SK-N-SH (cell line): ENCODE results near the gene CDKN1A. TPM values are rescaled to one million over a fixed set of nuclear protein-coding genes. Genes with fewer than 3 reads are reported as not detected.

Experiments used
- CTCF ChIA-PET: fragments of 300-600, 350-600 bp; formaldehyde crosslinking; extraction: SDS; loops from one replicate; lab custom pipeline; 2021; lab: Yijun Ruan, JAX
- POLR2A ChIA-PET: fragments of 350-600 bp; sonication (Branson Sonifier 250); formaldehyde crosslinking; extraction: SDS; loops from one replicate; lab custom pipeline; 2020; ENCODE audit warnings: antibody characterized with exemption, inconsistent platforms; lab: Yijun Ruan, JAX
- DNase-seq: peaks from one replicate; pipeline ENCODE4 v3.0.0; 2012
- H2AFZ ChIP-seq: fragments of 200-600 bp; sonication (generic); 2 replicates; pipeline ENCODE4 v1.8.1; 2016; ENCODE audit warnings: antibody characterized with exemption, mild to moderate bottlenecking, low read depth
- H3F3A ChIP-seq: fragments of 200-600 bp; sonication (generic); replicated peaks from 2 replicates; pipeline ENCODE3; 2016; ENCODE audit warnings: antibody characterized with exemption, mild to moderate bottlenecking; ENCODE audit not compliant: insufficient read depth
- H3K27ac ChIP-seq, 2 experiments: fragments of 200-500 bp in 1 of 2; fragments of 200-600 bp in 1 of 2; sonication (Bioruptor generic) in 1 of 2; sonication (generic), shearing (Covaris generic) in 1 of 2; 2 replicates each; pipeline versions ENCODE4 v1.5.1 to v1.6.1; 2014 to 2016; ENCODE audit warnings: low read depth in 2 of 2, inconsistent platforms in 1 of 2, low read length in 1 of 2, mild to moderate bottlenecking in 1 of 2, mixed read lengths in 1 of 2
- H3K27me3 ChIP-seq: fragments of 200-600 bp; sonication (generic), shearing (Covaris generic); 2 replicates; pipeline ENCODE4 v1.6.1; 2016; ENCODE audit warnings: mixed run types; ENCODE audit not compliant: insufficient read depth
- H3K36me3 ChIP-seq, 2 experiments: fragments of 200-500 bp in 1 of 2; fragments of 200-600 bp in 1 of 2; sonication (Bioruptor generic) in 1 of 2; sonication (generic) in 1 of 2; replicated peaks in 1 of 2; 2 replicates each; pipeline versions ENCODE3 to v1.5.1; 2014 to 2016; ENCODE audit warnings: low read length in 1 of 2, mild to moderate bottlenecking in 1 of 2; ENCODE audit not compliant: insufficient read depth in 2 of 2, control insufficient read depth in 1 of 2
- H3K4me1 ChIP-seq, 2 experiments: fragments of 200-500 bp in 1 of 2; fragments of 200-600 bp in 1 of 2; sonication (Bioruptor generic) in 1 of 2; sonication (generic), shearing (Covaris generic) in 1 of 2; 2 replicates each; pipeline versions ENCODE4 v1.5.1 to v1.6.1; 2014 to 2016; ENCODE audit warnings: low read depth in 1 of 2, low read length in 1 of 2, mixed run types in 1 of 2; ENCODE audit not compliant: insufficient read depth in 2 of 2, control insufficient read depth in 1 of 2
- H3K4me2 ChIP-seq: fragments of 200-600 bp; sonication (generic), shearing (Covaris generic); 2 replicates; pipeline ENCODE4 v1.6.1; 2017; ENCODE audit warnings: mixed run types
- H3K4me3 ChIP-seq, 2 experiments: fragments of 200-500 bp in 1 of 2; fragments of 200-600 bp in 1 of 2; sonication (Bioruptor generic) in 1 of 2; sonication (generic), shearing (Covaris generic) in 1 of 2; 2 replicates each; pipeline versions ENCODE4 v1.5.1 to v1.8.1; 2014 to 2016; ENCODE audit warnings: low read depth in 2 of 2, inconsistent platforms in 1 of 2, low read length in 1 of 2, mild to moderate bottlenecking in 1 of 2, mixed read lengths in 1 of 2, moderate library complexity in 1 of 2
- H3K79me2 ChIP-seq: fragments of 200-600 bp; sonication (generic); 2 replicates; pipeline ENCODE4 v1.8.1; 2017; ENCODE audit warnings: mild to moderate bottlenecking; ENCODE audit not compliant: insufficient read depth
- H3K9ac ChIP-seq: fragments of 200-600 bp; sonication (generic); 2 replicates; pipeline ENCODE4 v1.6.1; 2017; ENCODE audit warnings: mixed run types
- H3K9me2 ChIP-seq: fragments of 200-600 bp; sonication (generic); 2 replicates; pipeline ENCODE4 v1.6.1; 2017; ENCODE audit warnings: mixed run types
- H3K9me3 ChIP-seq: fragments of 200-600 bp; sonication (generic); 2 replicates; pipeline ENCODE4 v1.6.1; 2017; ENCODE audit warnings: mixed run types, mild to moderate bottlenecking, moderate library complexity
- H4K20me1 ChIP-seq: fragments of 200-600 bp; sonication (generic); 2 replicates; pipeline ENCODE4 v1.6.1; 2017; ENCODE audit warnings: mild to moderate bottlenecking, mixed run types; ENCODE audit not compliant: insufficient read depth
- CHD2 ChIP-seq: fragments of 150-350 bp; IDR thresholded peaks from 2 replicates; pipeline ENCODE4 v1.6.1; 2018; ENCODE audit warnings: low read length; ENCODE audit not compliant: partially characterized antibody
- EP300 ChIP-seq, 2 experiments: IDR thresholded peaks; 2 replicates each; pipeline versions ENCODE4 v1.4.0 to v1.6.1; 2012; ENCODE audit warnings: borderline replicate concordance in 1 of 2, low read depth in 1 of 2, low read length in 1 of 2
- FOXM1 ChIP-seq: IDR thresholded peaks from 2 replicates; pipeline ENCODE4 v1.4.0; 2012; ENCODE audit warnings: low read depth, mild to moderate bottlenecking
- GATA2 ChIP-seq: sonication (generic); formaldehyde crosslinking; IDR thresholded peaks from 2 replicates; pipeline ENCODE4 v1.5.0; 2020; ENCODE audit warnings: mild to moderate bottlenecking, missing genetic modification reagents
- IRF3 ChIP-seq: fragments of 150-350 bp; IDR thresholded peaks from 2 replicates; pipeline ENCODE4 v1.6.1; 2016; ENCODE audit warnings: mild to moderate bottlenecking, low read depth, low read length
- MAX ChIP-seq: IDR thresholded peaks from 2 replicates; pipeline ENCODE4 v1.4.0; 2012; ENCODE audit warnings: low read depth
- NRF1 ChIP-seq: IDR thresholded peaks from 2 replicates; pipeline ENCODE4 v1.6.1; 2012; ENCODE audit warnings: low read depth, mild to moderate bottlenecking, low read length
- PBX3 ChIP-seq: IDR thresholded peaks from 2 replicates; pipeline ENCODE4; 2012
- POLR2AphosphoS5 ChIP-seq: IDR thresholded peaks from 2 replicates; pipeline ENCODE4 v1.6.1; 2012; ENCODE audit warnings: low read depth, low read length
- RAD21 ChIP-seq: IDR thresholded peaks from 2 replicates; pipeline ENCODE4 v1.6.1; 2012; ENCODE audit warnings: mild to moderate bottlenecking, low read length
- REST ChIP-seq: IDR thresholded peaks from 2 replicates; pipeline ENCODE4 v1.6.1; 2012; ENCODE audit warnings: mild to moderate bottlenecking, low read depth, low read length, moderate library complexity
- RXRA ChIP-seq: IDR thresholded peaks from 2 replicates; pipeline ENCODE4 v1.4.0; 2012; ENCODE audit warnings: low read depth, mild to moderate bottlenecking, borderline replicate concordance
- TCF12 ChIP-seq: IDR thresholded peaks from 2 replicates; pipeline ENCODE4 v1.4.0; 2012
- YY1 ChIP-seq: IDR thresholded peaks from 2 replicates; pipeline ENCODE4 v1.4.0; 2012; ENCODE audit warnings: low read depth, mild to moderate bottlenecking
- WGBS: methylation state at CpG from one replicate; pipeline ENCODE4 v1.1.6; 2017; ENCODE audit warnings: low lambda C conversion rate; 5-methylcytosine and 5-hydroxymethylcytosine counted together
- polyA plus RNA-seq, 3 experiments: library from polyadenylated mRNA; depleted of rRNA; stranded (reverse); fragments of >200 nt; gene quantifications; 2 replicates each; pipeline ENCODE4 v1.2.3, GENCODE V29; 2012

Gene CDKN1A
- polyA plus RNA-seq, 1 of the 3 experiments (the other 2 are of a cell fraction): 747 TPM

GRCh38 chr6:36728289-36729160 is 50.0 kb downstream of the CDKN1A start:
- no peaks in the 10 kb centered on the region for H3K4me1 ChIP-seq
- no peak overlapping the region for H3K27ac ChIP-seq
- H3K9me3 ChIP-seq: no peaks in the 10 kb centered on the region
- no peak overlapping the region for H3K4me2 ChIP-seq
- ChIA-PET POLR2A (no interaction called here), CTCF (interaction anchor here (0.7 to 2.5 kb wide), 3 partner anchors 31 to 114 kb away, joined by 3 to 12 read pairs (median 4); no protein-coding TSS in a partner anchor)
- H3K4me3 ChIP-seq: no peak overlapping the region
- no peaks in the 10 kb centered on the region for H4K20me1 ChIP-seq
- TF ChIP-seq CHD2 (no peak), IRF3 (no peak), EP300 (IDR thresholded peaks at IDR 0.05; ENCODE audit: borderline replicate concordance in 1 of 2, low read depth in 1 of 2, low read length in 1 of 2) (no peak), MAX (no peak)
- no peak overlapping the region for H3K9ac ChIP-seq
- WGBS: 90% methylated on average over 9 of the region's 11 CpGs
- H2AFZ ChIP-seq: no peak overlapping the region
- no peaks in the 10 kb centered on the region for H3K36me3 ChIP-seq
- no peaks in the 10 kb centered on the region for H3F3A ChIP-seq
- no peaks in the 10 kb centered on the region for H3K27me3 ChIP-seq
- H3K79me2 ChIP-seq: no peaks in the 10 kb centered on the region
- DNase-seq: no peak
- H3K9me2 ChIP-seq: no peaks in the 10 kb centered on the region

- no peak for DNase-seq
- 52% methylated on average over 3 of the region's 3 CpGs for WGBS
- Histone ChIP-seq H3K4me1 (no peaks in the 10 kb centered on the region), H3K9me3 (no peaks in the 10 kb centered on the region), H3K27me3 (no peaks in the 10 kb centered on the region), H3K4me2 (no peak overlapping the region), H3K4me3 (no peak overlapping the region), H3K9ac (no peak overlapping the region), H3K9me2 (no peaks in the 10 kb centered on the region), H3F3A (no peaks in the 10 kb centered on the region), H3K27ac (no peak overlapping the region), H4K20me1 (no peaks in the 10 kb centered on the region), H3K36me3 (no peaks in the 10 kb centered on the region), H3K79me2 (no peaks in the 10 kb centered on the region), H2AFZ (no peak overlapping the region)
- POLR2A ChIA-PET: no interaction called here
- TF ChIP-seq TCF12 (no peak), CHD2 (no peak), FOXM1 (no peak), RAD21 (no peak), YY1 (no peak), POLR2AphosphoS5 (no peak), RXRA (no peak), PBX3 (no peak), GATA2 (CRISPR knock-in tag) (no peak), REST (no peak), EP300 (IDR thresholded peaks at IDR 0.05; ENCODE audit: borderline replicate concordance in 1 of 2, low read depth in 1 of 2, low read length in 1 of 2) (no peak), NRF1 (no peak), MAX (no peak)
- CTCF ChIA-PET: interaction anchor here (2.5 kb wide), 1 partner anchor 30 kb away, joined by 12 read pairs; no protein-coding TSS in a partner anchor
Measured at GRCh38 chr6:36729161-36729524, 50.6 kb downstream of the CDKN1A start.
